DND-41 (cell line): ENCODE data around the gene GALK1.

Experiments used
- CTCF ChIP-seq: IDR thresholded peaks from 2 replicates; pipeline ENCODE4 v1.5.1; 2012; ENCODE audit warnings: borderline replicate concordance, low read length, moderate library complexity, mild to moderate bottlenecking; ENCODE audit not compliant: poor library complexity, severe bottlenecking; ENCODE audit errors: extremely low read depth
- EZH2 ChIP-seq: IDR thresholded peaks from 3 replicates; pipeline ENCODE4 v1.6.1; 2012; ENCODE audit warnings: borderline replicate concordance, low read depth, mild to moderate bottlenecking, moderate library complexity, low read length, inconsistent platforms; ENCODE audit not compliant: severe bottlenecking

GRCh38 chr17:75751676-75752404 lies 13.2 kb downstream of the GALK1 start:
- TF ChIP-seq CTCF: no peak
- TF ChIP-seq EZH2: no peak
